Endothelial cell of umbilical vein (primary cell): Measurements from ENCODE around the gene ZBTB7C. TPM values are rescaled to one million over a fixed set of nuclear protein-coding genes. Genes with fewer than 3 reads are reported as not detected.

Experiments used
- BruUV-seq: library from RNA; stranded (reverse); fragments of 400-500 nt; replicated peaks from 2 replicates; lab custom pipeline; 2021; lab: Mats Ljungman, UMichigan
- CTCF ChIA-PET: fragments of 300-600, 350-600 bp; sonication (Branson Sonifier 250); formaldehyde crosslinking; loops from one replicate; lab custom pipeline; 2021; ENCODE audit warnings: antibody characterized with exemption, inconsistent platforms; lab: Charles Lee
- POLR2A ChIA-PET: fragments of 300-600, 350-600 bp; sonication (Branson Sonifier 250); formaldehyde crosslinking; loops from one replicate; lab custom pipeline; 2021; ENCODE audit warnings: antibody characterized with exemption, inconsistent platforms; lab: Charles Lee
- DNase-seq: peaks from one replicate; pipeline ENCODE4 v3.0.0-alpha.2; 2011; ENCODE audit warnings: low read depth, low spot score
- FAIRE-seq: peaks from 2 replicates; lab custom pipeline; 2011; peaks lifted over from hg19 to GRCh38; lab: Jason Lieb, UNC
- H2AFZ ChIP-seq: 2 replicates; pipeline ENCODE4 v1.6.0; 2012; ENCODE audit warnings: low read depth, low read length, control low read depth, inconsistent platforms
- H3K27ac ChIP-seq: 2 replicates; pipeline ENCODE4 v1.5.1; 2011; ENCODE audit warnings: low read depth, mild to moderate bottlenecking, control low read depth, low read length, moderate library complexity; ENCODE audit not compliant: insufficient read depth
- H3K27me3 ChIP-seq, 2 experiments: 2 replicates each; pipeline versions ENCODE4 v1.6.0 to v1.6.1; 2011; ENCODE audit warnings: low read length in 2 of 2, mixed read lengths in 1 of 2; ENCODE audit not compliant: control insufficient read depth in 2 of 2, insufficient read depth in 2 of 2
- H3K36me3 ChIP-seq, 2 experiments: 2 replicates in 1 of 2; 3 replicates in 1 of 2; pipeline ENCODE4 v1.5.1; 2011; ENCODE audit warnings: low read length in 2 of 2, mild to moderate bottlenecking in 1 of 2, moderate library complexity in 1 of 2; ENCODE audit not compliant: control insufficient read depth in 2 of 2, insufficient read depth in 2 of 2; ENCODE audit errors: extremely low read depth in 1 of 2
- H3K4me1 ChIP-seq: 3 replicates; pipeline ENCODE4 v1.5.1; 2011; ENCODE audit warnings: mild to moderate bottlenecking, low read length; ENCODE audit not compliant: control insufficient read depth, insufficient read depth; ENCODE audit errors: extremely low read depth
- H3K4me2 ChIP-seq: 2 replicates; pipeline ENCODE4 v1.6.1; 2011; ENCODE audit warnings: low read length, control low read depth, mixed read lengths; ENCODE audit not compliant: insufficient read depth
- H3K4me3 ChIP-seq, 3 experiments: fragments of 200-600 bp in 1 of 3; sonication (generic), shearing (Covaris generic) in 1 of 3; replicated peaks in 1 of 3; 2 replicates each; pipeline ENCODE4 v1.5.1; 2011 to 2016; ENCODE audit warnings: control low read depth in 3 of 3, low read length in 3 of 3, mild to moderate bottlenecking in 2 of 3, inconsistent platforms in 1 of 3, low read depth in 1 of 3, moderate library complexity in 1 of 3; ENCODE audit not compliant: insufficient read depth in 1 of 3
- H3K79me2 ChIP-seq: 2 replicates; pipeline ENCODE4 v1.6.0; 2012; ENCODE audit warnings: low read length, inconsistent platforms; ENCODE audit not compliant: control insufficient read depth, insufficient read depth
- H3K9ac ChIP-seq: replicated peaks from 2 replicates; pipeline ENCODE3; 2011; ENCODE audit warnings: low read length, control low read depth; ENCODE audit not compliant: insufficient read depth; ENCODE audit errors: extremely low read depth
- H3K9me1 ChIP-seq: replicated peaks from 3 replicates; pipeline ENCODE4 v1.6.0; 2011; ENCODE audit warnings: mild to moderate bottlenecking, low read length; ENCODE audit not compliant: control insufficient read depth, insufficient read depth; ENCODE audit errors: extremely low read depth
- H3K9me3 ChIP-seq: replicated peaks from 2 replicates; pipeline ENCODE4 v1.5.1; 2012; ENCODE audit warnings: low read length, inconsistent platforms; ENCODE audit not compliant: control insufficient read depth, insufficient read depth
- H4K20me1 ChIP-seq: replicated peaks from 2 replicates; pipeline ENCODE3; 2011; ENCODE audit warnings: mild to moderate bottlenecking, low read length; ENCODE audit not compliant: control insufficient read depth, insufficient read depth; ENCODE audit errors: extremely low read depth
- CTCF ChIP-seq, 2 donors: IDR thresholded peaks; 1 replicate in 1 of 2; 2 replicates in 1 of 2; pipeline ENCODE4 v1.5.1; 2011; ENCODE audit warnings: low read length in 2 of 2, mild to moderate bottlenecking in 2 of 2, moderate library complexity in 2 of 2, control low read depth in 1 of 2, inconsistent platforms in 1 of 2, low read depth in 1 of 2; ENCODE audit not compliant: insufficient read depth in 1 of 2; ENCODE audit errors: extremely low read depth in 1 of 2
- EZH2 ChIP-seq: IDR thresholded peaks from 2 replicates; pipeline ENCODE4 v1.6.1; 2012; ENCODE audit warnings: borderline replicate concordance, low read depth, mild to moderate bottlenecking, moderate library complexity, low read length, inconsistent platforms; ENCODE audit not compliant: severe bottlenecking
- FOS ChIP-seq: IDR thresholded peaks from 2 replicates; pipeline ENCODE4 v1.6.1; 2011; ENCODE audit warnings: mild to moderate bottlenecking, low read length, moderate library complexity, borderline replicate concordance; ENCODE audit not compliant: insufficient read depth
- GATA2 ChIP-seq: IDR thresholded peaks from 2 replicates; pipeline ENCODE4 v1.7.0; 2011; ENCODE audit warnings: low read depth, mild to moderate bottlenecking, moderate library complexity, mixed read lengths, low read length; ENCODE audit not compliant: insufficient read length, insufficient read depth
- JUN ChIP-seq: IDR thresholded peaks from 2 replicates; pipeline ENCODE4 v1.6.1; 2011; ENCODE audit warnings: borderline replicate concordance, low read depth; ENCODE audit not compliant: insufficient read length, insufficient read depth
- MAX ChIP-seq: IDR thresholded peaks from 2 replicates; pipeline ENCODE4 v1.6.1; 2011; ENCODE audit not compliant: insufficient read depth, insufficient read length
- MYC ChIP-seq: IDR thresholded peaks from one replicate; pipeline ENCODE4 v1.6.1; 2011; ENCODE audit warnings: mild to moderate bottlenecking, low read depth, low read length
- POLR2A ChIP-seq: IDR thresholded peaks from 2 replicates; pipeline ENCODE4 v1.6.1; 2012; ENCODE audit warnings: low read depth, mild to moderate bottlenecking, control low read depth, low read length
- POLR2AphosphoS5 ChIP-seq: IDR thresholded peaks from 2 replicates; pipeline ENCODE4 v1.6.1; 2012; ENCODE audit warnings: low read depth, mild to moderate bottlenecking, control low read depth, low read length, moderate library complexity; ENCODE audit not compliant: insufficient read depth
- dilution Hi-C: fragments of 300-500 bp; cut with MboI; formaldehyde crosslinking; loops from one replicate; pipeline ENCODE4 v1.15.0; 2019; ENCODE audit warnings: low sequenced_read_pairs; ENCODE audit not compliant: extremely low pct_ligation_motif_present
- intact Hi-C: fragments of 100-400 bp; cut with micrococcal nuclease; formaldehyde crosslinking; loops from one replicate; pipeline ENCODE4 v1.10.0; 2022
- polyA plus RNA-seq, 4 experiments: library from polyadenylated mRNA; depleted of rRNA in 3 of 4; stranded (reverse) in 3 of 4; unstranded in 1 of 4; fragments of >200 nt; gene quantifications; 2 replicates each; pipeline versions ENCODE4 v1.2.1 to v1.2.3, GENCODE V29; 2011 to 2012; ENCODE audit warnings: missing spikeins in 1 of 4
- total RNA-seq: library from RNA; stranded (reverse); gene quantifications from 2 replicates; pipeline ENCODE4 v1.2.3, GENCODE V29; 2021

The ZBTB7C gene
- total and polyA plus RNA-seq, 2 donors (not counting 3 experiments of a cell fraction or from before 2014, with no cell fraction given): not detected

DNA sequence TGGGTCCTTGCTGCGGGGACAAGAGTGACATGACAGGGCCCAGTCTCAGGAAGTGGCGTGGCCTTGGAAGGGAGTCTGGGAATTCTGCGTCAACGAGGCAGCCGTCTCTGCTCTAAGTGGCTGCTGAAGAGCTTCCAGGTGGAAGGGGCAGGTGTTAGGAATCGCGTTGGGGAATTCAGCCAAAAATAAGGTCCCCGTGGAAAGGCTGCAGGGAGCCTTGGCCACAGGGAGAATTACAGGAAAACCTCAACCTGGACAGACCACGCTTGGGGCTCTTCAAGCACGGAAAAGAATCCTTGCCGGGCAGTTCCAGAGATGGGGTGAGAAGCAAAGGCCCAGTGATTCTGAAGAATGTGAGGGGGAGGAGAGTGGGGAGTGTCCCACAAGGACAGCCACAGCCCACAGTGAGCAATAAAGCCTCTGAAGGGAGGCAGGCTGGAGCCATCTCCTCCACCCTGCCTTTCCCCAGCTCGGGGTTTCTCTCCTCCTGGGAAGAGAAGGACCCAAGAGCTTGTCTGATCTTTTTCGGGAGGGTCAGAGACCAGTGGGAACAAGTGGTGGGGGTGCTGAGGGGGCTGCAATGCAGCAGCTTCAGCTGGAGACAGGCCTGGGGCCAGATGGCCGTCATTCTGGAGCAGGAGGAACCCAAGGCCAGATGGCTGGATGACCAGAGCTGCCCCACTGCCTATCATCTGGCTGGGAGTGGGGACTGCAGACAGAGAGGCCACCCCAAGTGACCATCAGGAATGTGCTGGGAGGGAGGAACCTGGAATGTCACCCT, 372.4 kb downstream of the ZBTB7C start:
- Histone ChIP-seq H3K27me3 (no peaks in the 10 kb centered on the region), H4K20me1 (no peaks in the 10 kb centered on the region), H3K4me2 (no peak overlapping the region), H3K9ac (no peak overlapping the region), H3K4me1 (no peaks in the 10 kb centered on the region), H3K79me2 (no peaks in the 10 kb centered on the region), H3K9me3 (no peaks in the 10 kb centered on the region), H3K36me3 (no peaks in the 10 kb centered on the region), H3K4me3 (no peak overlapping the region), H2AFZ (no peak overlapping the region), H3K9me1 (no peaks in the 10 kb centered on the region), H3K27ac (no peak overlapping the region)
- BruUV-seq: no TSS peak
- ChIA-PET CTCF (interaction anchor here (0.6 to 3.6 kb wide), 9 partner anchors 8 to 418 kb away, joined by 3 to 31 read pairs (median 4); no protein-coding TSS in a partner anchor), POLR2A (no interaction called here)
- intact Hi-C loops: loop anchor here (1.0 kb wide), 1 partner anchor 409 kb away; no protein-coding TSS in a partner anchor
- no peak for TF ChIP-seq JUN
- DNase-seq (no peak), FAIRE-seq (no peak)
- dilution Hi-C loops: no loop called here

DNA sequence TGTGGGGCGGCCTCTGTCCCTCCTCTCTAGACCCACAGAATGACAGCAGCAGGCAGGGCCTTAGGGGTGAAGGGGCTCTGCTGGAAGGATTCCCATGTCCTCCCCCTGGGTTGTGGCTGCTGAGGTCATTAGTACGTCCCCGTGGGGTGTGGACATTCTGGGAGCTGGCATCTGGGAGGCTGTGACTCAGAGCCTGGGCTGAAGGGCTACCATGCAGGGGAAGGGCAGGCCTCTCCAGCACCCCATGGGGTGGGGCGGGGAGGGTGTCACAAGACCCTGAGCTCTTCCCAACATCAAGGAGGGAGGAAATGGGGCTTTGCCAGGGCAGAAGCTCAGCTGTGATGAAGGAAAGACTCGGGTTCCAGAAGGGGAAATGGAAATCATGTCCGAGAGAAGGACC, 373.0 kb downstream of the ZBTB7C start:
- BruUV-seq: no TSS peak
- DNase-seq: no peak
- FAIRE-seq: no peak

More for the DNA sequence above, 373.0 kb downstream of the ZBTB7C start:
- Histone ChIP-seq H3K36me3 (no peaks in the 10 kb centered on the region), H3K9ac (no peak overlapping the region), H3K79me2 (no peaks in the 10 kb centered on the region), H3K9me3 (no peaks in the 10 kb centered on the region), H3K27me3 (no peaks in the 10 kb centered on the region), H3K4me3 (no peak overlapping the region), H3K27ac (no peak overlapping the region), H2AFZ (no peak overlapping the region), H4K20me1 (no peaks in the 10 kb centered on the region), H3K4me1 (no peaks in the 10 kb centered on the region), H3K4me2 (no peak overlapping the region), H3K9me1 (no peaks in the 10 kb centered on the region)
- dilution Hi-C loops: no loop called here
- ChIA-PET CTCF (interaction anchor here (1.2 to 3.6 kb wide), 3 partner anchors 13 to 408 kb away, joined by 3 to 31 read pairs (median 3); no protein-coding TSS in a partner anchor), POLR2A (no interaction called here)
- intact Hi-C loops: no loop called here
- TF ChIP-seq EZH2 (no peak), JUN (no peak), CTCF (IDR thresholded peaks at IDR 0.05; ENCODE audit: extremely low read depth in 1 of 2, insufficient read depth in 1 of 2, low read depth in 1 of 2, low read length in 2 of 2) (no peak), MYC (no peak), POLR2AphosphoS5 (no peak), POLR2A (no peak), MAX (no peak), GATA2 (no peak), FOS (no peak)
